Progenitor cell of endocrine pancreas (in vitro differentiated cells): ENCODE measurements around the gene ABCC8. TPM values are rescaled to one million over a fixed set of nuclear protein-coding genes. Genes with fewer than 3 reads are reported as not detected.

Experiments used
- DNase-seq: peaks from one replicate; pipeline ENCODE4 v3.0.0; 2021; ENCODE audit warnings: low spot score; ENCODE audit not compliant: unreplicated experiment
- H3K27ac Mint-ChIP-seq: 2 replicates; pipeline ENCODE4 v1.8.0; 2021; ENCODE audit warnings: mild to moderate bottlenecking, moderate library complexity, mixed read lengths
- H3K27me3 Mint-ChIP-seq: 2 replicates; pipeline ENCODE4 v1.8.0; 2021; ENCODE audit warnings: mixed read lengths
- H3K36me3 Mint-ChIP-seq: 2 replicates; pipeline ENCODE4 v1.8.0; 2022; ENCODE audit warnings: mixed read lengths; ENCODE audit not compliant: insufficient read depth
- H3K4me1 Mint-ChIP-seq: 2 replicates; pipeline ENCODE4 v1.8.0; 2021; ENCODE audit warnings: low read depth, mixed read lengths
- H3K4me3 Mint-ChIP-seq: 2 replicates; pipeline ENCODE4 v1.8.0; 2021; ENCODE audit warnings: low read depth, mild to moderate bottlenecking, moderate library complexity, mixed read lengths
- H3K9me3 Mint-ChIP-seq: 2 replicates; pipeline ENCODE4 v1.8.0; 2021; ENCODE audit warnings: low read depth, mixed read lengths
- CTCF ChIP-seq: fragments of 200-600 bp; sonication (generic); IDR thresholded peaks from one replicate; pipeline ENCODE4 v1.5.0; 2021; ENCODE audit warnings: antibody characterized with exemption, mild to moderate bottlenecking; ENCODE audit not compliant: unreplicated experiment
- total RNA-seq: library from RNA; stranded (reverse); gene quantifications from 2 replicates; pipeline ENCODE4 v1.2.1, GENCODE V29; 2021

Gene ABCC8
- total RNA-seq, 1 donor from 2014 or later, result 23.9 TPM

- no peak for TF ChIP-seq CTCF
- no peak for DNase-seq
- no peaks in the 10 kb centered on the region for H3K36me3 Mint-ChIP-seq
- H3K9me3 Mint-ChIP-seq, result peaks cover 3% of the 10 kb centered on the region
- H3K4me1 Mint-ChIP-seq, result peaks cover 4% of the 10 kb centered on the region
- peaks cover 3% of the 10 kb centered on the region for H3K27me3 Mint-ChIP-seq
- no peak overlapping the region for H3K4me3 Mint-ChIP-seq
- peak overlapping the region; percentile 49 for H3K27ac Mint-ChIP-seq
These were observed 71.2 kb downstream of the ABCC8 start for GRCh38 chr11:17405232-17406005.

GRCh38 chr11:17403980-17404759 lies 72.5 kb downstream of the ABCC8 start:
- H3K4me3 Mint-ChIP-seq, result no peak overlapping the region
- DNase-seq, result no peak
- H3K27me3 Mint-ChIP-seq, result peaks cover 8% of the 10 kb centered on the region
- no peak overlapping the region for H3K27ac Mint-ChIP-seq
- peaks cover 3% of the 10 kb centered on the region for H3K9me3 Mint-ChIP-seq
- H3K4me1 Mint-ChIP-seq, result peaks cover 4% of the 10 kb centered on the region
- H3K36me3 Mint-ChIP-seq, result no peaks in the 10 kb centered on the region
- no peak for TF ChIP-seq CTCF

- H3K9me3 Mint-ChIP-seq, result no peaks in the 10 kb centered on the region
- no peak for DNase-seq
- H3K4me3 Mint-ChIP-seq, result no peak overlapping the region
- no peak overlapping the region for H3K27ac Mint-ChIP-seq
- no peaks in the 10 kb centered on the region for H3K36me3 Mint-ChIP-seq
- peaks cover 4% of the 10 kb centered on the region for H3K4me1 Mint-ChIP-seq
- TF ChIP-seq CTCF, result no peak
- H3K27me3 Mint-ChIP-seq, result peaks cover 14% of the 10 kb centered on the region
These were observed 74.2 kb downstream of the ABCC8 start for GRCh38 chr11:17402486-17402885.

GRCh38 chr11:17401841-17402240 lies 74.8 kb downstream of the ABCC8 start:
- TF ChIP-seq CTCF, result no peak
- peaks cover 4% of the 10 kb centered on the region for H3K4me1 Mint-ChIP-seq

GRCh38 chr11:17401316-17401715 lies 75.3 kb downstream of the ABCC8 start:
- Mint-ChIP-seq H3K27me3 (peaks cover 14% of the 10 kb centered on the region), H3K4me3 (no peak overlapping the region), H3K9me3 (no peaks in the 10 kb centered on the region), H3K36me3 (no peaks in the 10 kb centered on the region), H3K4me1 (peaks cover 4% of the 10 kb centered on the region), H3K27ac (no peak overlapping the region)
- TF ChIP-seq CTCF, result no peak
- DNase-seq, result no peak

More at GRCh38 chr11:17401841-17402240, 74.8 kb downstream of the ABCC8 start:
- H3K36me3 Mint-ChIP-seq, result no peaks in the 10 kb centered on the region
- H3K9me3 Mint-ChIP-seq, result no peaks in the 10 kb centered on the region
- no peak overlapping the region for H3K27ac Mint-ChIP-seq
- H3K4me3 Mint-ChIP-seq, result no peak overlapping the region
- peaks cover 14% of the 10 kb centered on the region for H3K27me3 Mint-ChIP-seq
- no peak for DNase-seq
